Suprapubic skin (tissue), 4 donors: ENCODE data around the gene TBRG1. TPM values are rescaled to one million over a fixed set of nuclear protein-coding genes. Genes with fewer than 3 reads are reported as not detected.

ENCODE experiments used
- DNase-seq, 2 donors: peaks; one replicate each; pipeline ENCODE4 v3.0.0-alpha.2; 2019; ENCODE audit warnings: low spot score in 2 of 2
- H3K27ac ChIP-seq: fragments of 200-600 bp; sonication (generic); one replicate; pipeline ENCODE4 v1.5.1; 2019
- H3K27me3 ChIP-seq: fragments of 200-600 bp; sonication (generic); one replicate; pipeline ENCODE4 v1.5.1; 2019
- H3K36me3 ChIP-seq: fragments of 200-600 bp; sonication (generic); one replicate; pipeline ENCODE4 v1.5.1; 2019
- H3K4me1 ChIP-seq: fragments of 200-600 bp; sonication (generic); one replicate; pipeline ENCODE4 v1.5.1; 2019
- H3K4me3 ChIP-seq: fragments of 200-600 bp; sonication (generic); one replicate; pipeline ENCODE4 v1.5.1; 2019; ENCODE audit warnings: mild to moderate bottlenecking
- H3K9me3 ChIP-seq: fragments of 200-600 bp; sonication (generic); one replicate; pipeline ENCODE4 v1.5.1; 2019
- CTCF ChIP-seq, 2 donors: fragments of 200-600 bp in 1 of 2; fragments of 450-650 bp in 1 of 2; sonication (generic) in 1 of 2; IDR thresholded peaks; one replicate each; pipeline ENCODE4 v1.5.1; 2016 to 2019; ENCODE audit warnings: antibody characterized with exemption in 2 of 2, mild to moderate bottlenecking in 1 of 2, moderate library complexity in 1 of 2
- EP300 ChIP-seq: sonication (generic); formaldehyde crosslinking; IDR thresholded peaks from one replicate; pipeline ENCODE4 v1.6.1; 2017; ENCODE audit warnings: antibody characterized with exemption
- POLR2A ChIP-seq, 2 donors: fragments of 450-650 bp; IDR thresholded peaks; one replicate each; pipeline ENCODE4 v1.6.1; 2017; ENCODE audit warnings: antibody characterized with exemption in 2 of 2, mild to moderate bottlenecking in 2 of 2, moderate library complexity in 2 of 2
- POLR2AphosphoS5 ChIP-seq, 3 donors: sonication (generic); formaldehyde crosslinking; IDR thresholded peaks; one replicate each; pipeline ENCODE4 v1.6.1; 2017; ENCODE audit warnings: antibody characterized with exemption in 3 of 3
- WGBS: methylation state at CpG from one replicate; pipeline ENCODE4 v1.1.5; 2018; 5-methylcytosine and 5-hydroxymethylcytosine counted together
- total RNA-seq, 4 donors: library from RNA; depleted of rRNA; stranded (reverse); fragments of >200 nt; gene quantifications; one replicate each; pipeline ENCODE4 v1.1.0, GENCODE V29; 2016

TBRG1 gene
- 10 to 100 TPM; 25.9 to 48.8 (median 32.8) TPM for total RNA-seq

GRCh38 chr11:124622531-124623451 is at the start of gene TBRG1:
TBRG1 (plus strand) TSS chr11:124622864; CDS start chr11:124623084, 220 bp downstream.
- Histone ChIP-seq H3K9me3 (no peaks in the 10 kb centered on the region), H3K4me3 (peak within 1 kb of the TSS; percentile 98), H3K27me3 (peaks cover 6% of the 10 kb centered on the region), H3K4me1 (peaks cover 28% of the 10 kb centered on the region), H3K36me3 (peaks cover 23% of the 10 kb centered on the region), H3K27ac (peak within 1 kb of the TSS; percentile 94)
- no peak for TF ChIP-seq CTCF (IDR thresholded peaks at IDR 0.05)
- no peak for TF ChIP-seq EP300
- TF ChIP-seq POLR2A (IDR thresholded peaks at IDR 0.05): peak; percentile 42 to 91
- TF ChIP-seq POLR2AphosphoS5 (IDR thresholded peaks at IDR 0.05): peak; percentile 50 to 65 (median 50)
- WGBS: under 1% methylated on average over 48 of the region's 57 CpGs
- peak; percentile 94 to 95 for DNase-seq

DNA sequence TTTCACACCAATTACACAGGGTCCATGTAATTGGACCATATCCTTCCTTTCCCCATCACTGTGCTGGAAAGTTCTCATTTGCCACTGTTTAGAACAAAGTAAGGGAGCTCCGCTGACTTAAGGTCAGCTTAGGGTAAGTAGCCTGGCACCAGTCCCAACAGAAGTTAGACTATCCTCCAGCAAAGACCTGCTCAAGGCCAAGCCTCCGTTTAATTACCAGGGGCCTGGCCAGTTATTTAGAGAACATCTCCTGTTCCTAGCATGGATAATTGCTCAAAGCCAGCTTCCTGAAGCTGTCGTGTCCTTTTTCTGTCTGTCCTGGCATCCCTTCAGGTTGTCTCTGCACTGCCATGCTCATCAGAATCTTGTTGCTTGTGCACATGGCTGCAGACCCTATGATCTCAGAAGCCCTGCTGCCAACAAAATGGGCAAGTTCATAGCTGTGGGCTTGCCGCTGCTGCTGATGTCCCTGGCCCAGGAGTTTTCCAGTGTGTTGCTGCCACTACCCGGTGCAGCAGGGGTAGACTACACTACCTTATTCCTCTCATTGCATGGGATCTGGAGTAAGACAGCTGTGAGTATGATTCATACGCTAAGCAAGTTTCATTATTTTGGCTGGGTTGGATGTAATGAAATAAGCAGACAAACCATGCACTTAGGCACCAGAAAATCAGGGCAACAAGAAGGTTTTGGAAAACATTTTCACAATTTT is 44.8 kb upstream of the TBRG1 start:
- Histone ChIP-seq H3K27ac (no peak overlapping the region), H3K27me3 (no peaks in the 10 kb centered on the region), H3K4me1 (no peaks in the 10 kb centered on the region), H3K36me3 (no peaks in the 10 kb centered on the region), H3K4me3 (no peak overlapping the region), H3K9me3 (peaks cover 4% of the 10 kb centered on the region)
- WGBS: 53% methylated on average over 6 of the region's 6 CpGs
- no peak for TF ChIP-seq EP300
- TF ChIP-seq POLR2AphosphoS5 (IDR thresholded peaks at IDR 0.05): no peak
- TF ChIP-seq CTCF (IDR thresholded peaks at IDR 0.05): no peak
- TF ChIP-seq POLR2A (IDR thresholded peaks at IDR 0.05): no peak
- DNase-seq: no peak

DNA sequence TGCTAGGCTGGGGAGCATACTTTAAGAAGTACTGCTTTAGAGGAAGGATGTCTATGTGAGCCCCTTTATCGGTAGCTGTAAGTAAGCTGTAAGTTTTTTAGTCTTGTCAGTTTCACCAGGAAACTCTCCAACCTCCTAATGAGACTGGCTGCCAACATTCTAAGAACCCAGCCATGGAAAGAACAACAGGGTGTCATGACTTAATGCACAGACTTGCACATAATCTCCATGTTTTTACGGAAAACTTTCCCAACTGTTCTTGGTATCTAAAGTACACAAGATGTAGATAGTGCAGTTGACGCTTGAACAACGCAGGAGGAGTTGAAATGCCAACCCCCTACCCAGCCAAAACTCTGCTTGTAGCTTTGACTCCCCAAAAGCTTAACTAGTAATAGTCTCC is 43.9 kb upstream of the TBRG1 start:
- DNase-seq: no peak
- H3K36me3 ChIP-seq: no peaks in the 10 kb centered on the region
- H3K27me3 ChIP-seq: no peaks in the 10 kb centered on the region
- H3K9me3 ChIP-seq: peaks cover 3% of the 10 kb centered on the region
- TF ChIP-seq CTCF (IDR thresholded peaks at IDR 0.05): no peak
- no peak for TF ChIP-seq POLR2AphosphoS5 (IDR thresholded peaks at IDR 0.05)
- TF ChIP-seq EP300: no peak
- no peak for TF ChIP-seq POLR2A (IDR thresholded peaks at IDR 0.05)
- H3K27ac ChIP-seq: no peak overlapping the region
- H3K4me3 ChIP-seq: no peak overlapping the region
- no peaks in the 10 kb centered on the region for H3K4me1 ChIP-seq
- 81% methylated on average over 4 of the region's 4 CpGs for WGBS

DNA sequence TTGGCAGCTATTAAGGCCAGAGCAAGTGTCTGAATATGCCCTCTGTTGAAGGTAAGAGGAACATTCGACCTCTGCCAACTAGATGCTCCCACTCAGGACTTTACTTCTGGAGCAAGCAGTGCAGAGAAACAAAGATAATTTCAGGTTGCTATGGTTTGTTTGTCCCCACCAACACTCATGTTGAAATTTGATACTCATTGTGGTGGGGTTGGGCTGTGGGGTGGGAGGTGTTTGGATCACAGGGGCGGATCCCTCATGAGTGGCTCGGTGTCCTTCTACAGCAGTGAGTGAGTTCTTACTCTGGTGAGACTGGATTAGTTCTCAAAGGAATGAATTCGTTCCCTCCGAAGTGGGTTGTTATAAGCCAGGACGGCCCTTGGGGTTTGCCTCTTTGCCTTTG is 40.8 kb upstream of the TBRG1 start:
- H3K9me3 ChIP-seq: no peaks in the 10 kb centered on the region
- DNase-seq: no peak
- H3K4me1 ChIP-seq: no peaks in the 10 kb centered on the region
- 67% methylated on average over 6 of the region's 6 CpGs for WGBS
- no peak for TF ChIP-seq POLR2A (IDR thresholded peaks at IDR 0.05)
- TF ChIP-seq CTCF (IDR thresholded peaks at IDR 0.05): no peak
- no peak for TF ChIP-seq POLR2AphosphoS5 (IDR thresholded peaks at IDR 0.05)
- TF ChIP-seq EP300: no peak
- H3K4me3 ChIP-seq: no peak overlapping the region
- no peak overlapping the region for H3K27ac ChIP-seq
- H3K27me3 ChIP-seq: no peaks in the 10 kb centered on the region
- H3K36me3 ChIP-seq: no peaks in the 10 kb centered on the region

GRCh38 chr11:124582565-124582964 is 40.1 kb upstream of the TBRG1 start:
- no peaks in the 10 kb centered on the region for H3K9me3 ChIP-seq
- H3K4me3 ChIP-seq: no peak overlapping the region
- H3K36me3 ChIP-seq: no peaks in the 10 kb centered on the region
- H3K27ac ChIP-seq: no peak overlapping the region
- TF ChIP-seq POLR2AphosphoS5 (IDR thresholded peaks at IDR 0.05) (no peak), CTCF (IDR thresholded peaks at IDR 0.05) (no peak), EP300 (no peak), POLR2A (IDR thresholded peaks at IDR 0.05) (no peak)
- no peak for DNase-seq
- H3K4me1 ChIP-seq: no peaks in the 10 kb centered on the region
- peaks cover under 1% of the 10 kb centered on the region for H3K27me3 ChIP-seq
- 58% methylated on average over 2 of the region's 2 CpGs for WGBS
